NOMO-1 (cell line): ENCODE measurements around the gene AFDN.

Source experiments
- DNase-seq, 2 experiments: peaks; one replicate each; lab custom pipeline; 2025; ENCODE audit not compliant: unreplicated experiment in 2 of 2; lab: John Stamatoyannopoulos, UW

Gene AFDN

DNA sequence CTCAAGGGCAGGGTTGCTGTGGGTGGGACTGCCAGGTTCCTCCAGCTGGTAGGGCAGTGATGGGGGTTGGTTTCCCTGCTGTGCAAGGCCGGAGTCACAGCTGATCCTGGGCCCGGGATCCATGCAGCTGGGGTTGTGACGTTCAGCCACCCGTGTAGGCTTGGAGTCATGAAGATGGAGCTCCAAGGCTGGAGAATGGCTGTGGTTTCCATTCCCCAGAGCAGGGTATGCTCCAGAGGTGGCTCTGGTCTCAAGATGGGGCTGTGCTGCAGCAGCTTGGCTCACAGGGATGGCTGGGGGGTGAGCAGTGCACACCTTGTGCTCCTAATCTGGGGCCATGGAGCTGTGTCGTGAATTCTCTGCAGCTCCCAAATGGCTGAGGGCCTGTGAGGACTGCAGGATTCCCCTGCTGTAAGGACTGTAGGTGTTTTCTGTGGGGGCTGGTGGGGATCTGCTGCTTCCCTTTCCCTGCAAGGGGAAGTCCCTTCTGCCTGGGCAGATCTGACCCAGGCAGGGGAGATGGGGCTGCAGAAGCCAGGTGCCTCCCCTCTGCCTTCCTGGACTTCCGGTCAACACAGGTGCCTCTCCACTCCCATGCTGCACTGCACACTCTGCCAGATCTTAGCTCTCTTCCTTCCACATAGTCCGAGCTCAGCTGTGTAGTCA is 186.7 kb downstream of the AFDN start:
- no peak for DNase-seq

DNA sequence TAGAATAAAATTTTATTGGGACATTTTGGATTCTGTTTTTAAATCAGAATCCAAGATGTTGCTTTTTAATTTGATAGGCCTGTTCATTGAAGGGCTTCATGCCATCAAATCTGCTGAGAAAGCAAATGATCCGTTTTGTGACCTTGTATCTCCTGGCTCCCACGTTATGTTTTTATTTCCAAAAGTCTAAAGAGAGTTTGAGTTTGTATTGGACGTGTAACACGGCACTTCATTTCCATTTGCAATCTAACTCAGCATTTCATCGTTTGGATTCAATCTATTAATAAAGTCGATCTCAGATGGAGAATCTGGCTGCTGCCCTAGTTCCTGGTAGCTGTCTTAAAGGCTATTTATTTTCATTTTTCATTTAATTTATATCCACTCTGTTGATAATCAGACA is 187.7 kb downstream of the AFDN start:
- DNase-seq = no peak

DNA sequence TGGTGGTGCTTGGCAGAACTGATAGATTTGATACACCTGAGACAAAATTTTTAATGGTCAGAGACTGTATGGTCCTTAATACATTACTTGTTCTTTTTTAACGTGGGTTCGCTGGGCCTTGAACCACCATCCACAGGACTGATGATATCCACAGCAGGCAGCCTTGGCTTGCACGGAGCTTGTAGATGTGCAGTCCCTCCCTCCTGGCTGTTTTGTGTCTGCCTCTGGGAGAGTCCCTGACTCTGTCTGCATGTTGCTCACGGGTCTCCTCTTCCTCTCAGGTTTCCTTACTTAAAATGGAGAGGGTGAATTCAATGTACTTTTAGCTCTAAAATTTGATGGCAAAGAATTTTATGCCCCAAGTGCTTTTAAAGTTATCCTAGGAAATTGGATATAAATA is 188.3 kb downstream of the AFDN start:
- no peak for DNase-seq

DNA sequence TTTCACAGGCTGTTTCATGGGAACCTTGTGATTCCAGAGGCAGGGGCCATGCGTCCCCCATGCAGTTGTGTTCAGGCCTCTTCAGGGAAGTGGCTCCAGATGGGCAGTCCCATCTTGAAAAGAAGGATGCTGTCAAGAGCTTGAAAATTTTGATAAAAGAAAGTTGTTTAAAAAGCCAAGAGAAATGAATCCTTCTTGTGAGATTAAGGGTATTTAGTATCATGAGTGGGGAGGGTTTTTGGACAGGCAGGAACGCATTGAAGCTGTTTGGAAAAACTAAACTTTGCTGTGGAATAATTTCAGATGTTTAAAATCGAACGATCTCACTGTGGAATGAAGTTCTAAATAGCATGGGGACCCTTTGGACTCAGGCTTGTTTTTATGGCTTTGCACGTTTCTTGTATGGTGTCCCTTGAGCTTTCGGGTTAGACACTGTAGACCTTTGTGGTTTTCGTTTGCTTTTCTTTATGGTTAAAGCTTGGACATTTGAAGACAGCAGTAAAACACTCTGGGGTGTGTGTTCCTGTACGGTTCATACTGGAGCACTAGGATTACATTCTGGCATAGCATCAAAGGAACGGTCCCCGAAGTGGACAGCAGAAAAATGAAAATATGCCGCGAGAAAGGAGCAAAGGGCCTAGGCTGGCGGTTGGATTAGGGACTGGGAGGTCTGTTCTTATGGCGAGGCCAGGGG is 188.9 kb downstream of the AFDN start:
- DNase-seq = no peak

DNA sequence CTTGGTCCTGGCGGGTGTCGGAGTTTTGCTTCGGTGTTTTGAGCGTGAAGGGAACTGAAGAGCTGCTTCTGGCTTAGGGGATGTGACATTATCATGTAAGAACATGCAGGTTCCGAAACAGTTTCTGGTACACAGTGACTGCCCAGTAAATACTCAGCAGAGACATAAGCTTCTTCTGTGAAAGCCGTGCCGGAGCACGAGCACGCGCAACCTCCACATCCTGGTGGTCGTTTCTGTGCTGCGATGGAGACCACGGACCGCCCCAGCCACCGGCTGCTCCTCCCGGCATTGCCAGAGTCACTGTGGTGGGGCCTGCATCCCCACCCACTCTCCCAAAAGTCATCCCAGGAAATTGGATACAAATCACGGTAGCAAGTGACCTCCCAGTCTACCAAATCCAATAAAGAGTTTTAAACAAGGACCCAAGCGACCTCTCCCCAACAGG is 189.5 kb downstream of the AFDN start:
- DNase-seq = no peak

DNA sequence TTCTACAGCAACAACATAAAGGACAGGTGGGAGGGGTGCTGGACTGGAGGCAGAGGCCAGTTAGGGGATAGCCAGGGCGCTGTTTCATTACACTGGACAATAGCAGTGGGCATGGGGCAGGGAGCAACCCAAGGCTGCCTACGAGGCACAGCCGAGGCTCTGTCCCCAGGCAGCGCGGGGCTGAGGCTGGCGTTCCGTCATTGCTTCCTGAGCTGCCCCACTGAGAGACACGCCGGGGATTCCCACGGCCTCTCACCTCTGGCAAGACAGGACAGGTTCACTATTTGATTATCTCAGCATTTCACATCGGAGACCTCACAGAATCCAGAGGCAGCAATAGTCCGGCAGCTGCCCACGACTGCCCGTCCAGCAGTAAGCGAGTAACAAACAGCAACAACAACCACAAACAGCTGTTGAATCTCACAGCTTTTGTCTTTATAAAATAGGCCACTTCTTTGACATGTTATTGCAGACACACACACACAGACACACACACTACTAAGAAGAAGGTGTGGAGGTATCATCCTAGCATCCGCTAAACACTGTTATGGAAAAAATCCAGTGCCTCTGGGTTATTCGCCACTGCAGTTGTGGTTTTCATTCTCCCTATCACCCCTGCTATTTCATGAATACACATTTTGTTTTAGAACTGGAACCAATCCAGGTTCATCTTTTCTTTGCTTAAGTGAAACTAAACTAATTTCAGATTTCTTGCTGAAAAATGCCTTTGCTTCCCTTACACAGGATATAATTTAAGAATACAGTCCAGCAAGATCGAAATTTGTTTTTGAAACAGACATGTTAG is 190.2 kb downstream of the AFDN start:
- no peak for DNase-seq

DNA sequence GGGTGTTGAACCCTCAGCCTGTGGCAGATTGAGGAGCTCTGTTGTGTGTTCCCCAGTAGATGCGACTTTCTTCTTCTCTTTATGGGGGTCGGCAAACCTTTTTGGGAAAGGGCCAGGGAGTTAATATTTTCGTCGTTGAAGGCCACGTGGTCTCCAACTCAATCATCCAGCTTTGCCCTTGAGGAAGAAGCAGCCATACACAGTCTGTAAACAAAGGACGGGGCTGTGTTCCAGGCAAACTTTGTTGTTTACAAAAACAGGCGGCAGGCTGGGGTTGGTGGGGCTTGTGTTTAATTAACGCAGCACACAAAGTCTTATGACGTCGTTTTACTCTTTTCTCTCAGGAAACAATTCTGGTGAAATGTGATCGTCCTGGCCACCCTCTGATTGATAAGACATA is 190.9 kb downstream of the AFDN start:
- DNase-seq = no peak

DNA sequence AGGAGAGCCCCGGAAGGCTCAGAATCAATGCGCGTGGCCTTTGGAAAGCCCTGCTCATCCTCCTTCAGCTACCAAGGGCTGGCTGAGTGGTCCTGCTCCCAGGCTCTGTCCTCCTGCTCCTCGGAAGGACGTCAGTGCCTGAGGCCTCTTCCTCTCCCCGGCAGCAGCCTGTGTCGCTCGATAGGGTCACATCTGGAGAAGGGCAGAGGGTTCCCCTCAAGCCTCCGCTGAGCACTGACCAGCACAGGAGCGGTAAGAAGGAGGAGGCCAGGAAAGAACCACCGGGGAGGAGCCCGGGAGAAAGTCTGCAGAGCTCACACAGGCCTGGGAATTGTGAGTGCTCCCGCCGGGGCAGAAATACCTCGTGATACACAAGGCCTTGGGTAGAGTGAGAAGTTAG is 192.0 kb downstream of the AFDN start:
- DNase-seq = no peak

DNA sequence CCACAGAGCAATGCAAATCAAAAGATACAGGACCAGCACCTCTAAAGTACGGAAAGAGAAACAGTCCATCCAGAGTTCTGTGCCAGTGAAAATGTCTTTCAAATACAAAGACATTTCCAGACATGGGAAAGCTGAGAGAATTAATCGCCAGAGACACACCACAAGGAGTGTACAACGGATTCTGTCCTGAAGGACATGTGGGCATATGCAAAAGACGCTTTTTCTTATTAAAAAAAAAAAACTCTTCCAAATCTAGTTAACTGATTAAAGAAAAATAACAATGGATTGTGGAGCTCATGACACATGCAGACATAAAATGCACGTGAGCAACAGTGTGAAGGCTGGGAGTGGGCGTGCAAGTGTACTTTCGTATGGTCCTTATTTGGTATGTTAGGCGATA is 193.5 kb downstream of the AFDN start:
- no peak for DNase-seq

DNA sequence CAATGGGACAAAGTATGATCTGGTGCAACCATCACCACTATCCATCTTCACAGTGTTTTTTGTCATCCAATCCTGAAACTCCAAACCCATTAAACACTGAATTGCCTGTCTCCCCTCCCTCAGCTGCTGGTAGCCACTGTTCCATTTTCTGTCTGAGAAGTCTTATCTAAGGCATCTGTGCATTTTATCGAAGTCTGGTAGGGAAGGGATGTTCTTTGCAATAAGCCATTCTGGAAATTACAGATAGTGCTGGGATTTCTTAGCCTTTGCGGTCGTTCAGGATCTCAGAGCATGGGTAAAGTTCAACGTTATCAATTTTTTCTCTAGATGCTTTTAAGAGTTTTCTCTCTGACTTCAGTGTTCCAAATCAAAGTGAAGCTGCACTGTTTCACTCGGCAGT is 194.9 kb downstream of the AFDN start:
- no peak for DNase-seq
